Pancreas (tissue), 10 donors: Measurements from ENCODE around the gene EXOC3. TPM values are rescaled to one million over a fixed set of nuclear protein-coding genes. Genes with fewer than 3 reads are reported as not detected.

Experiments
- ATAC-seq, 4 donors: fragments of 200-7000 bp; cut with Tn5 transposase; one replicate each; pipeline versions ENCODE4 v1.8.0 to v1.9.1; 2020; ENCODE audit warnings: mild to moderate bottlenecking in 4 of 4, moderate library complexity in 4 of 4
- DNase-seq, 6 donors: peaks; one replicate each; pipeline ENCODE4 v3.0.0-alpha.2; 2020
- FAIRE-seq: peaks from 2 replicates; lab custom pipeline; 2012; peaks lifted over from hg19 to GRCh38; lab: Jason Lieb, UNC
- H3K27ac ChIP-seq, 4 donors: fragments of 200-600 bp; sonication (generic); 1 replicate in 3 of 4; 2 replicates in 1 of 4; pipeline versions ENCODE4 v1.5.0 to v1.8.0; 2020
- H3K27me3 ChIP-seq, 4 donors: fragments of 200-600 bp; one replicate each; pipeline ENCODE4 v1.8.0; 2021
- H3K36me3 ChIP-seq, 3 donors: fragments of 200-600 bp; sonication (generic) in 1 of 3; one replicate each; pipeline versions ENCODE4 v1.5.0 to v1.8.0; 2020 to 2021
- H3K4me1 ChIP-seq, 3 donors: fragments of 200-600 bp; one replicate each; pipeline ENCODE4 v1.8.0; 2021
- H3K4me3 ChIP-seq, 4 donors: fragments of 200-600 bp; sonication (generic) in 2 of 4; one replicate each; pipeline versions ENCODE4 v1.5.0 to v1.8.0; 2020 to 2021
- H3K9me3 ChIP-seq, 4 donors: fragments of 200-600 bp; one replicate each; pipeline ENCODE4 v1.8.0; 2021
- WGBS, 2 donors: extraction: QIAGEN DNeasy Blood & Tissue Kit; methylation state at CpG; one replicate each; pipeline ENCODE4 v1.1.7; 2013; 5-methylcytosine and 5-hydroxymethylcytosine counted together
- intact Hi-C, 3 donors: fragments of 100-400 bp; cut with DNase I; formaldehyde crosslinking; loops; one replicate each; pipeline versions ENCODE4 v1.11.1 to v1.14.2; 2022
- polyA plus RNA-seq, 2 donors: library from polyadenylated mRNA; stranded (reverse); fragments of 200-250 nt; gene quantifications; one replicate each; pipeline ENCODE4 v1.2.3, GENCODE V29; 2013
- total RNA-seq, 6 donors: library from RNA; stranded (reverse); fragmentation: NEBNext Ultra II Directional in 4 of 6; extraction: Animal tissue kit (Norgen Biotek cat#: 25700) in 4 of 6; gene quantifications; one replicate each; pipeline versions ENCODE4 v1.2.1 to v1.2.4, GENCODE V29; 2021 to 2023
- TF ChIP-seq, protein P1 (sequence below), 4 donors: fragments of 200-600 bp; sonication (generic) in 3 of 4; IDR thresholded peaks; one replicate each; pipeline versions ENCODE4 v1.5.0 to v1.8.0; 2021; ENCODE audit warnings: antibody characterized with exemption in 4 of 4
- donor health status: healthy with polysubstance abuse.
- donor health status: DM: no; HTN: no; CAD: no; lungs with moderate emphysema.
- donor health status: DM: no; HTN: no; CAD: no.
- donor health status: control.
- donor health status: control.
- donor health status: Bipolar disorder and iron deficiency.
- donor health status: DM: yes; HTN: yes; CAD: no.
- donor health status: DM: no; HTN: no; CAD: no.
- donor health status: DM: no; HTN: no; CAD: no.
- donor health status: DM: yes; HTN: yes; CAD: no.

The EXOC3 gene
- total and polyA plus RNA-seq, 8 donors = 24.5 to 71.8 (median 38.8) TPM

GRCh38 chr5:417301-418161 lies 25.4 kb upstream of the EXOC3 start:
- WGBS, 2 donors = 72 to 79% methylated on average over 14 of the region's 14 CpGs
- H3K9me3 ChIP-seq = no peaks in the 10 kb centered on the region
- ATAC-seq (no peak), FAIRE-seq (no peak), DNase-seq (peak in 1 of 6 donors; percentile 22)
- no peaks in the 10 kb centered on the region for H3K4me1 ChIP-seq
- no peaks in the 10 kb centered on the region for H3K36me3 ChIP-seq
- TF ChIP-seq, protein P1, sequence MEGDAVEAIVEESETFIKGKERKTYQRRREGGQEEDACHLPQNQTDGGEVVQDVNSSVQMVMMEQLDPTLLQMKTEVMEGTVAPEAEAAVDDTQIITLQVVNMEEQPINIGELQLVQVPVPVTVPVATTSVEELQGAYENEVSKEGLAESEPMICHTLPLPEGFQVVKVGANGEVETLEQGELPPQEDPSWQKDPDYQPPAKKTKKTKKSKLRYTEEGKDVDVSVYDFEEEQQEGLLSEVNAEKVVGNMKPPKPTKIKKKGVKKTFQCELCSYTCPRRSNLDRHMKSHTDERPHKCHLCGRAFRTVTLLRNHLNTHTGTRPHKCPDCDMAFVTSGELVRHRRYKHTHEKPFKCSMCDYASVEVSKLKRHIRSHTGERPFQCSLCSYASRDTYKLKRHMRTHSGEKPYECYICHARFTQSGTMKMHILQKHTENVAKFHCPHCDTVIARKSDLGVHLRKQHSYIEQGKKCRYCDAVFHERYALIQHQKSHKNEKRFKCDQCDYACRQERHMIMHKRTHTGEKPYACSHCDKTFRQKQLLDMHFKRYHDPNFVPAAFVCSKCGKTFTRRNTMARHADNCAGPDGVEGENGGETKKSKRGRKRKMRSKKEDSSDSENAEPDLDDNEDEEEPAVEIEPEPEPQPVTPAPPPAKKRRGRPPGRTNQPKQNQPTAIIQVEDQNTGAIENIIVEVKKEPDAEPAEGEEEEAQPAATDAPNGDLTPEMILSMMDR (IDR thresholded peaks at IDR 0.05) = no peak
- no peaks in the 10 kb centered on the region for H3K27me3 ChIP-seq
- no peak overlapping the region for H3K4me3 ChIP-seq
- no peak overlapping the region for H3K27ac ChIP-seq
- intact Hi-C loops = no loop called here

DNA sequence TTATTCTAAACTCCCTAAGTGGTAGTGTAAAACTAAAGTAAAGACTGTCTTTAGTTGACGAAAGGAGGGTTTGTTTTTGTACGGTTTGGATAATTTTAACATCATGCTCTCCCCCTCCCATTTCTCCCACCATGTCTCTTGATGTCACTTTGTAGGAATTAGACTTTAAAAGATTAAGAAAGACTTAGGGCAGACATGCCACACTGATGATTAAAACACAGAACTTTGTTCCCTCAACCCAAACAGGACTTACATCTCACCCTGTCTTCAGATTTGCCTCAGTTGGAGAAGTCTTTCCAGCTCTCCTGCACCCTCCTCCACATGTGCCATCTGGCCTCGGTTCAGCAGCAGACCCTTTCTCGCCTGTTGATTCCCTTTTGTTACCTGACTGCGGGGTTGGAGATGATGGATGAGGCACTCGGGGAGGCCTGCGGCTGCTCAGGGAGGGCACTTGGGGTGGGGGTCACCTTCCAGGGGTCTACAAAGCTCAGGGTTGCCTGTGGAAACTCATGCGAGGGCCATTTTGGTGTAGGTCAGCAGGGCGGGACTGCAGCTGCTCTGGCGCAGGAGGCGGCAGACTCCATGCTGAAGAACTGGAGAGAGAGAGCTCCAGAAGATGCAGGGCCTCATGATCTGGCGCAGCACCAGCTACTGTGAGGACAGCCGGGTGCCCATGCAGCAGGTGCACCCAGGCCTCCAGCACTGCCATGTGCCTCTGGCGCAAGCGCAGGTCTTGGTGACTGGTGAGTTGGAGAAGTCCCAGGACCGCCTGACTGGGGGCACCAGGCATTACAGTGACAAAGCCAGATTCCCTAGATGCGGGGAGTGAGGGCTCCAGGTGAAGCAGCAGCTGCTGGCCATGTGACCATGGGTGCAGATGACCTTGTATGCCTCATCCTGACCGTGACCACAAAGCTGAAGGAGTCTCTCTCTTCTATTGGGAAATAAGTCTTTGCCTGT lies 24.5 kb upstream of the EXOC3 start:
- no peaks in the 10 kb centered on the region for H3K27me3 ChIP-seq
- peak in 2 of 6 donors; percentile 37 to 48 for DNase-seq

DNA sequence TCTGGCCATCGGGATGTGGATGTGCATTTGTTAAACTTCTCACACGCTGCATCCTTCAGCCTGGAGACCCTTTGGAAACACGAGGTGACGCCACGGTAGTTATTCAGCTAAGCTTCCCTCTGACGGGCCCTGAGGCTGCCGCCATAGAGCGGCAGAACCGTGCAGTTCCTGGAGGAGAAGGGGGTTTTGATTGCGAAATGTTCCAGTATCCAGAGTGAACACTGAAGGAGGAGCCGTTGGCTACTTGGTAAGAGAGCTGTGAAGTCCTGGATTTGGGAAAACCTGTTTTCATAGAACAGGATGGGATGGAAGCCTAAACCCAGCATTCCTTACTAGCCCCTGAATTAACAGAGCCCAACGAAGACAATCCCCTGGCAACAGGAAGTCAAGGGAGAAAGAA lies 23.0 kb upstream of the EXOC3 start:
- no peak for ATAC-seq
- Histone ChIP-seq H3K4me1 (no peaks in the 10 kb centered on the region), H3K27ac (no peak overlapping the region), H3K9me3 (no peaks in the 10 kb centered on the region), H3K27me3 (no peaks in the 10 kb centered on the region), H3K4me3 (no peak overlapping the region), H3K36me3 (no peaks in the 10 kb centered on the region)
- intact Hi-C loops = no loop called here
- WGBS, 2 donors = 58 to 73% methylated on average over 12 of the region's 12 CpGs
- FAIRE-seq = no peak
- peak in 1 of 6 donors; percentile 12 for DNase-seq
- TF ChIP-seq, protein P1 (IDR thresholded peaks at IDR 0.05) = no peak

More for the DNA sequence above, 24.5 kb upstream of the EXOC3 start:
- WGBS, 2 donors = 70 to 74% methylated on average over 18 of the region's 18 CpGs
- no peaks in the 10 kb centered on the region for H3K36me3 ChIP-seq
- H3K4me1 ChIP-seq = no peaks in the 10 kb centered on the region
- ATAC-seq = no peak
- intact Hi-C loops = no loop called here
- H3K4me3 ChIP-seq = no peak overlapping the region
- TF ChIP-seq, protein P1 (IDR thresholded peaks at IDR 0.05) = no peak
- no peak for FAIRE-seq
- no peaks in the 10 kb centered on the region for H3K9me3 ChIP-seq
- no peak overlapping the region for H3K27ac ChIP-seq

DNA sequence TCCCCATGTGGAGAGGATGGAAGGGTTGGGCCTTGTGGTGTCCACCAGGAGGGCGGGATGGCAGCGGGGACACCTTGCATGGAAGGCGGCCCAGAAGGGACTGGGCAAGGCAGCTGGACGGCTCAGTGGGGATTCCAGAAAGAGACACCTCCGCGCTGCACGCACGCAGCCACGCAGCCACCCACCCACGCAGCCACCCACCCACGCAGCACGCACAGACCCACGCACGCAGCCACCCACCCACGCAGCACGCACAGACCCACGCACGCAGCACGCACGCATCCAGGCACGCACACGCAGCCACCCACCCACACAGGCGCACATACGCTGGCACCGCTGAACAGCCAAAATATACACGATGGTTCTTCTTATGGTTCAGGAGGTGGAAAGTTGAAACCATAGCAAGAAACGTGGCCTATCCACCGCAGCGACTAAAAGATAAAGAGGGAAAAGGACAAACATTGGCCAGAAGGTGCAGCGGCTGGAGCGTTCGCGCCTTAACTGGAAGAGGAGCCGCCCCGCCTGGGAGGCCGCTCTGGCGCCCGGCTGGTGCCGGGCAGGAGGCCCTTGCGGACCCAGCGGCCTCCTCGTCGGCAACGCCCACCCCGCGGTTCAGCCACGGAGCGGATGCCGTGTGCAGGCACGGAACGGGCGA lies 22.2 kb upstream of the EXOC3 start:
- DNase-seq (peak in 2 of 6 donors; percentile 55 to 61), ATAC-seq (no peak), FAIRE-seq (no peak)
- intact Hi-C loops = no loop called here
- 89 to 92% methylated on average over 50 to 52 of the region's 52 CpGs for WGBS, 2 donors
- Histone ChIP-seq H3K4me1 (no peaks in the 10 kb centered on the region), H3K27ac (no peak overlapping the region), H3K9me3 (no peaks in the 10 kb centered on the region), H3K36me3 (no peaks in the 10 kb centered on the region), H3K4me3 (no peak overlapping the region), H3K27me3 (no peaks in the 10 kb centered on the region)
- TF ChIP-seq, protein P1 (IDR thresholded peaks at IDR 0.05) = no peak
